ENCODE results near the gene SPIN1.

SPIN1 gene

DNA sequence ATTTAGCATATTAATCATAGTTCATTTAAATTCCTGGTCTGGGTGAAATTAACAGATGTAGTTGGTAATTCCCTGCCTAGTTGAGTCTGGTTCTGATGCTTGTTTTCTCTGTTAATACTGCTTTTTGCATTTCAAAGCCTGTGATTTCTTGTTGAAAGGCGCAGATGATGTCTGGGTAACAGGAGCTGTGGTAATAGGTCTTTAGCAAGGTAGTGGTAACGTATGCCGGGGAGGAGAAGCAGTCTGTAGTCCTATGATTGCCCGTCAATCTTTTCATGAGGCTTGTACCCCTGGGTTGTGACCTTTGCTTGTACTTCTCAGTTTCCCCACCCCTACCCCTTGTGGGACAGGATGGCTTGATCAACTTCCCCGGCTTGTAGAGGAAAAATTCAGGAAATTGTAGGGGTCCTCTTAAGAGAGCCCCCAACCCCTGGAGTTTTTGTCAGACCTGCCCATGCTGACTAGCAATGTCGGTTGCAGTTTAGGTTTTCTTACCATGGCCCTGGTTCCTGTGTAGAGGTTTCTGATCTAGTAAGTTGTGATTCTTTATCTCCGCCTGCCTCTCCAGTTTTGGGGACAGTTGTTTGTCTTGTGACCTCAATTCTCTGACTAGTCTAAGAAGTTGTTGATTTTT is 55.4 kb downstream of the SPIN1 start:
- ATAC-seq, result no peak
- TF ChIP-seq, protein P1, sequence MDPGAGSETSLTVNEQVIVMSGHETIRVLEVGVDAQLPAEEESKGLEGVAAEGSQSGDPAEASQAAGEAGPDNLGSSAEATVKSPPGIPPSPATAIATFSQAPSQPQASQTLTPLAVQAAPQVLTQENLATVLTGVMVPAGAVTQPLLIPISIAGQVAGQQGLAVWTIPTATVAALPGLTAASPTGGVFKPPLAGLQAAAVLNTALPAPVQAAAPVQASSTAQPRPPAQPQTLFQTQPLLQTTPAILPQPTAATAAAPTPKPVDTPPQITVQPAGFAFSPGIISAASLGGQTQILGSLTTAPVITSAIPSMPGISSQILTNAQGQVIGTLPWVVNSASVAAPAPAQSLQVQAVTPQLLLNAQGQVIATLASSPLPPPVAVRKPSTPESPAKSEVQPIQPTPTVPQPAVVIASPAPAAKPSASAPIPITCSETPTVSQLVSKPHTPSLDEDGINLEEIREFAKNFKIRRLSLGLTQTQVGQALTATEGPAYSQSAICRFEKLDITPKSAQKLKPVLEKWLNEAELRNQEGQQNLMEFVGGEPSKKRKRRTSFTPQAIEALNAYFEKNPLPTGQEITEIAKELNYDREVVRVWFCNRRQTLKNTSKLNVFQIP (CRISPR knock-in tag; IDR thresholded peaks at IDR 0.05; ENCODE audit: borderline replicate concordance, low read depth), result no peak
- TF ChIP-seq, protein P2, sequence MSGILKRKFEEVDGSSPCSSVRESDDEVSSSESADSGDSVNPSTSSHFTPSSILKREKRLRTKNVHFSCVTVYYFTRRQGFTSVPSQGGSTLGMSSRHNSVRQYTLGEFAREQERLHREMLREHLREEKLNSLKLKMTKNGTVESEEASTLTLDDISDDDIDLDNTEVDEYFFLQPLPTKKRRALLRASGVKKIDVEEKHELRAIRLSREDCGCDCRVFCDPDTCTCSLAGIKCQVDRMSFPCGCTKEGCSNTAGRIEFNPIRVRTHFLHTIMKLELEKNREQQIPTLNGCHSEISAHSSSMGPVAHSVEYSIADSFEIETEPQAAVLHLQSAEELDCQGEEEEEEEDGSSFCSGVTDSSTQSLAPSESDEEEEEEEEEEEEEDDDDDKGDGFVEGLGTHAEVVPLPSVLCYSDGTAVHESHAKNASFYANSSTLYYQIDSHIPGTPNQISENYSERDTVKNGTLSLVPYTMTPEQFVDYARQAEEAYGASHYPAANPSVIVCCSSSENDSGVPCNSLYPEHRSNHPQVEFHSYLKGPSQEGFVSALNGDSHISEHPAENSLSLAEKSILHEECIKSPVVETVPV (CRISPR knock-in tag; IDR thresholded peaks at IDR 0.05), result no peak
- TF ChIP-seq, protein P3, sequence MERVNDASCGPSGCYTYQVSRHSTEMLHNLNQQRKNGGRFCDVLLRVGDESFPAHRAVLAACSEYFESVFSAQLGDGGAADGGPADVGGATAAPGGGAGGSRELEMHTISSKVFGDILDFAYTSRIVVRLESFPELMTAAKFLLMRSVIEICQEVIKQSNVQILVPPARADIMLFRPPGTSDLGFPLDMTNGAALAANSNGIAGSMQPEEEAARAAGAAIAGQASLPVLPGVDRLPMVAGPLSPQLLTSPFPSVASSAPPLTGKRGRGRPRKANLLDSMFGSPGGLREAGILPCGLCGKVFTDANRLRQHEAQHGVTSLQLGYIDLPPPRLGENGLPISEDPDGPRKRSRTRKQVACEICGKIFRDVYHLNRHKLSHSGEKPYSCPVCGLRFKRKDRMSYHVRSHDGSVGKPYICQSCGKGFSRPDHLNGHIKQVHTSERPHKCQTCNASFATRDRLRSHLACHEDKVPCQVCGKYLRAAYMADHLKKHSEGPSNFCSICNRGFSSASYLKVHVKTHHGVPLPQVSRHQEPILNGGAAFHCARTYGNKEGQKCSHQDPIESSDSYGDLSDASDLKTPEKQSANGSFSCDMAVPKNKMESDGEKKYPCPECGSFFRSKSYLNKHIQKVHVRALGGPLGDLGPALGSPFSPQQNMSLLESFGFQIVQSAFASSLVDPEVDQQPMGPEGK (CRISPR knock-in tag; IDR thresholded peaks at IDR 0.05; ENCODE audit: borderline replicate concordance), result no peak
- no peak for TF ChIP-seq CSDC2 (CRISPR knock-in tag; IDR thresholded peaks at IDR 0.05)
- TF ChIP-seq ZNF70 (CRISPR knock-in tag; IDR thresholded peaks at IDR 0.05), result no peak
- no peak for TF ChIP-seq ZNF8 (CRISPR knock-in tag; IDR thresholded peaks at IDR 0.05)
- TF ChIP-seq ISL1 (CRISPR knock-in tag; IDR thresholded peaks at IDR 0.05), result no peak
- TF ChIP-seq GLIS3 (CRISPR knock-in tag; IDR thresholded peaks at IDR 0.05), result no peak
- no peak for TF ChIP-seq ZC3H10 (CRISPR knock-in tag; IDR thresholded peaks at IDR 0.05)
- no peak for TF ChIP-seq TCF4 (CRISPR knock-in tag; IDR thresholded peaks at IDR 0.05; ENCODE audit: borderline replicate concordance)

DNA sequence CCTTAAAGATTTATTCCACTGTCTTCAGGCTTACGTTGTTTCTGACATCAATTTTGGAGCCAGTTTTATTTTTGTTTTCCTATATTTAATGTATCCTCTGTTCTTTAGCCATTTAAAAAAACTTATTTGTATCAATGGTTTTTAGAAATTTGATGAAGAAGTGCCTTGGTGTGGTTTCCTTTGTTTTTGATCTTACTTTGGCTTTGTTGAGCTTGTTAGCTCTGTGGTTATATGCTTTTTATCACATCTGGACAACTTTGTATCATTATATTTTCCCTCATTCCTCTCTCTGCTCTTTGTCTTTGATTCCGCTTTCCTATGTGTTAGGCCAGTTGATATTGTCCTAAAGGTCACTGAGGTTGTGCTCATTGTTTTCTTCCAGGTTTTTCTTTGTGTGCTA is 58.5 kb downstream of the SPIN1 start:
- ATAC-seq, result no peak
- TF ChIP-seq TOX (CRISPR knock-in tag; IDR thresholded peaks at IDR 0.05; ENCODE audit: borderline replicate concordance) (no peak), ZFP30 (CRISPR knock-in tag; IDR thresholded peaks at IDR 0.05) (no peak), CSDC2 (CRISPR knock-in tag; IDR thresholded peaks at IDR 0.05) (no peak), ZC3H10 (CRISPR knock-in tag; IDR thresholded peaks at IDR 0.05) (no peak), GLIS3 (CRISPR knock-in tag; IDR thresholded peaks at IDR 0.05) (no peak), OSR1 (CRISPR knock-in tag; IDR thresholded peaks at IDR 0.05) (no peak), ZFP3 (CRISPR knock-in tag; IDR thresholded peaks at IDR 0.05) (no peak), ZNF565 (CRISPR knock-in tag; conservative IDR thresholded peaks at IDR 0.05; ENCODE audit: low read depth) (no peak), SNAI2 (CRISPR knock-in tag; IDR thresholded peaks at IDR 0.05) (no peak), ARNTL (CRISPR knock-in tag; IDR thresholded peaks at IDR 0.05; ENCODE audit: borderline replicate concordance, low read depth) (no peak), ZNF70 (CRISPR knock-in tag; IDR thresholded peaks at IDR 0.05) (no peak), ESRRG (CRISPR knock-in tag; IDR thresholded peaks at IDR 0.05) (no peak), TCF4 (CRISPR knock-in tag; IDR thresholded peaks at IDR 0.05; ENCODE audit: borderline replicate concordance) (no peak), ZNF8 (CRISPR knock-in tag; IDR thresholded peaks at IDR 0.05) (no peak)
- TF ChIP-seq, protein P2 (CRISPR knock-in tag; IDR thresholded peaks at IDR 0.05), result no peak
- TF ChIP-seq, protein P4, sequence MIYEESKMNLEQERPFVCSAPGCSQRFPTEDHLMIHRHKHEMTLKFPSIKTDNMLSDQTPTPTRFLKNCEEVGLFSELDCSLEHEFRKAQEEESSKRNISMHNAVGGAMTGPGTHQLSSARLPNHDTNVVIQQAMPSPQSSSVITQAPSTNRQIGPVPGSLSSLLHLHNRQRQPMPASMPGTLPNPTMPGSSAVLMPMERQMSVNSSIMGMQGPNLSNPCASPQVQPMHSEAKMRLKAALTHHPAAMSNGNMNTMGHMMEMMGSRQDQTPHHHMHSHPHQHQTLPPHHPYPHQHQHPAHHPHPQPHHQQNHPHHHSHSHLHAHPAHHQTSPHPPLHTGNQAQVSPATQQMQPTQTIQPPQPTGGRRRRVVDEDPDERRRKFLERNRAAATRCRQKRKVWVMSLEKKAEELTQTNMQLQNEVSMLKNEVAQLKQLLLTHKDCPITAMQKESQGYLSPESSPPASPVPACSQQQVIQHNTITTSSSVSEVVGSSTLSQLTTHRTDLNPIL (CRISPR knock-in tag; IDR thresholded peaks at IDR 0.05; ENCODE audit: low read depth), result no peak
- TF ChIP-seq, protein P1 (CRISPR knock-in tag; IDR thresholded peaks at IDR 0.05; ENCODE audit: borderline replicate concordance, low read depth), result no peak

DNA sequence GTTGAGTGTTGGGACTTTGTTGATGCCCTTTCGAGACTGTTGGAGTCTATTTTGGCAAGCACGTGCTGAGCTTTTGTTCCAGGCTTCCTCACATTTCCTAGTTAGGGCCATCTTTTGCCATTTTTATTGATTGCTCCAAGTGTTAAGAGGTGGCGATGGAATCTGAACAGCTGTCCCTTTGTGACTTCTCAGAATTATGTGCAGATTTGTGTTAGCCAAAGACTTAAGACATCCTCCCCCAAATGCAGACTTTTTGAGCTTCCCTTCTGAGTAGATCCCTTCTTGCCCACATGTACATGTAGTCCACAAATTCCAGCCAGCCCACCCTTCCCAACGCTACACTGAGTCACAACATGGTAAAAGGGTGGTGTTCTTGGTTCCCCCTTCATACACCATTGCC is 59.2 kb downstream of the SPIN1 start:
- no peak for ATAC-seq
- TF ChIP-seq ZNF565 (CRISPR knock-in tag; conservative IDR thresholded peaks at IDR 0.05; ENCODE audit: low read depth) (no peak), ZFP3 (CRISPR knock-in tag; IDR thresholded peaks at IDR 0.05) (no peak), ISL1 (CRISPR knock-in tag; IDR thresholded peaks at IDR 0.05) (no peak), ZNF8 (CRISPR knock-in tag; IDR thresholded peaks at IDR 0.05) (no peak), ZNF70 (CRISPR knock-in tag; IDR thresholded peaks at IDR 0.05) (no peak), BACH2 (CRISPR knock-in tag; IDR thresholded peaks at IDR 0.05; ENCODE audit: borderline replicate concordance) (no peak), SNAI2 (CRISPR knock-in tag; IDR thresholded peaks at IDR 0.05) (no peak), RARB (CRISPR knock-in tag; IDR thresholded peaks at IDR 0.05) (no peak)
- TF ChIP-seq, protein P2 (CRISPR knock-in tag; IDR thresholded peaks at IDR 0.05), result no peak
- TF ChIP-seq, protein P1 (CRISPR knock-in tag; IDR thresholded peaks at IDR 0.05; ENCODE audit: borderline replicate concordance, low read depth), result no peak
- TF ChIP-seq, protein P4 (CRISPR knock-in tag; IDR thresholded peaks at IDR 0.05; ENCODE audit: low read depth), result no peak
